HG03558 (cell line): ENCODE results near the gene ASCC3.

Experiments
- ATAC-seq: cut with Tn5 transposase; IDR thresholded peaks from one replicate; pipeline ENCODE4 v1.9.1; 2021; ENCODE audit warnings: moderate number of reproducible peaks; ENCODE audit not compliant: unreplicated experiment; ENCODE audit errors: extremely low read depth

The ASCC3 gene

GRCh38 chr6:100514660-100515059 is 366.5 kb downstream of the ASCC3 start:
- ATAC-seq = no peak

- no peak for ATAC-seq
Measured at GRCh38 chr6:100512203-100512862, 368.8 kb downstream of the ASCC3 start.

- ATAC-seq = no peak
Measured at GRCh38 chr6:100509101-100509500, 372.0 kb downstream of the ASCC3 start.

- ATAC-seq = no peak
Measured at GRCh38 chr6:100506651-100507050, 374.5 kb downstream of the ASCC3 start.

- ATAC-seq = no peak
Measured at GRCh38 chr6:100504786-100505737, 376.1 kb downstream of the ASCC3 start.

GRCh38 chr6:100503043-100503705 is 378.0 kb downstream of the ASCC3 start:
- no peak for ATAC-seq

- ATAC-seq = no peak
Measured at GRCh38 chr6:100493206-100493888, 387.8 kb downstream of the ASCC3 start.

- no peak for ATAC-seq
Measured at GRCh38 chr6:100491952-100492670, 389.0 kb downstream of the ASCC3 start.

GRCh38 chr6:100490065-100490464 is 391.1 kb downstream of the ASCC3 start:
- ATAC-seq = no peak

GRCh38 chr6:100488244-100488643 is 392.9 kb downstream of the ASCC3 start:
- no peak for ATAC-seq

- no peak for ATAC-seq
Measured at GRCh38 chr6:100487638-100488037, 393.5 kb downstream of the ASCC3 start.

- no peak for ATAC-seq
Measured at GRCh38 chr6:100485268-100485667, 395.9 kb downstream of the ASCC3 start.

- ATAC-seq = no peak
Measured at GRCh38 chr6:100484474-100484873, 396.7 kb downstream of the ASCC3 start.

GRCh38 chr6:100482698-100483097 is 398.4 kb downstream of the ASCC3 start:
- no peak for ATAC-seq

GRCh38 chr6:100479179-100480035 is 401.7 kb downstream of the ASCC3 start:
- ATAC-seq = no peak

GRCh38 chr6:100475554-100476320 is 405.4 kb downstream of the ASCC3 start:
- peak; percentile 74 for ATAC-seq

GRCh38 chr6:100473182-100473581 is 407.9 kb downstream of the ASCC3 start:
- no peak for ATAC-seq

GRCh38 chr6:100472674-100473073 is 408.5 kb downstream of the ASCC3 start:
- peak; percentile 83 for ATAC-seq
